HG02938 (cell line): ENCODE results near the gene SLC43A3.
"Not testable (repeated sequence)": the region's sequence is repeated elsewhere in the genome, so short reads cannot be mapped to it uniquely, and the experiment has no call there.

ENCODE experiments used
- ATAC-seq: cut with Tn5 transposase; IDR thresholded peaks from one replicate; pipeline ENCODE4 v1.9.1; 2021; ENCODE audit warnings: mild to moderate bottlenecking, moderate library complexity; ENCODE audit not compliant: unreplicated experiment

Gene SLC43A3

GRCh38 chr11:57407941-57408475, 18.9 kb downstream of the SLC43A3 start:
- ATAC-seq: no peak

- no peak for ATAC-seq
These were observed 19.7 kb downstream of the SLC43A3 start for GRCh38 chr11:57407010-57407920.

DNA sequence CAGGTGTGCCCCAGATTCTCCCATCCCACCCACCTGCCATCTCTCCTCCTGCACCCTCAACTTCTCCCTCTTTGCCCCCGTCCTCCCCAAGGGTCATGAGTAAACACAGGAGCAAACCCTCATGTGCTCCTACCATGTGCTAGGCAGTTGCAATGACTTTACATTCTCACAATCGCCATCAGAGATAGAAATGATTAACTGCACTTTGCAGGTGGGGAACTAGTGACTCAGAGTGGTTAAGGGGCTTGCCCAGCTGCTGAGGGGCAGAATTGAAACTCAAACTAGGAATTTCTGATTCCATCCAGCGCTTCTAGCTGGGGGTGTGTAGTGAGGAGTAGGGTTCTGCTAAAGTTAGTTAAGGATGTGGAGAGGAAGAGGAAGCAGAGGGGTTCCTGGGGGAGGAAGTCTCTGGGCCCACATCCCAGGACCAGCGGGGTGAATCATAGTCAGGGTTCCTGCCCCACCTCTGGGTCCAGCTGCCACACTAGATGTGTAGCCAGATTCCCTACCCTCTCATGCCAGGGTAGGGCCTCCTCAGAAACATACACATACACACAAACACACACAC, 20.5 kb downstream of the SLC43A3 start:
- peak; percentile 88 for ATAC-seq

DNA sequence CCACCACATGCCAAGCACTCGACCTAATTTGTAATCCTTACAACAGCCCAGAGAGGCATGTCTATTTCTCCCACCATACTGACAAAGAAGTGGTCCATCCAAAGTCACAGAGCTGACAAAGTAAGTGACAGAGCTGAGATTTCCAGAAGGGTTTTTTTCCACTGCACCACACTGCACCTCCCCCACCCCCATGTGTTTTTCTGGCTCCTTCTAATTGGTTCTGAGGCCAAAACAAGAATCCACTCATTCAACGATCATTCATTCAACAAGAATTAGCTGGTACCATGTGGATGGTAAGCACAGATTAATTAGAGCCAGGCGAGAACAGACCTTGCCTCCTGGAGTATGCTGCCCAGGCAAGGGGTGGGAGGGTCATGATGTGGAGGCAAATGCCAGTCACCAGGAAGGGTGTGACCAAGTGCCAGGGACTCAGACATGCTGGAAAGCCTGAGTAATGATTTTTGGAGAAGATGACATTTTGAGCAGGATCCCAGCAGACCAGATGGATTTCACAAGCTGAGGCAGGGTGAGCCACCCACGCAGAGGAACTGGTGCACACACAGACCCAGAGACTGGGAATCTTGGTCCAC, 21.6 kb downstream of the SLC43A3 start:
- no peak for ATAC-seq

DNA sequence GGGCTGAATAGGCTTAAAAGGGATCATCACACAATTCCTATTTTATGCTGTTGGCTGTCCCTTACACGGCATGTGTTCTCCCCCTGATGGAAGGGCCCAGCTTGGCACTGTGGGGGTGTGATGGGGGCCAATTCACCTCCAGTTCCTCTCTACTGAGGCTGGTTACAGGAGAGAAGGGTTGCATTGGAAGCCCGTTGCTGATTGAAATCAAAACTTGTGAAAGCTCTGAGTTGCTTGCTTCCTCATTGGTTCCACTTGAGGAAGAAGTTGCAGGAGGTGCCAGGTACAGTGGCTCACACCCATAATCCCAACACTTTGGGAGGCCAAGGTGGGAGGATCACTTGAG, 23.1 kb downstream of the SLC43A3 start:
- no peak for ATAC-seq

- not testable (repeated sequence) for ATAC-seq
These were observed 23.7 kb downstream of the SLC43A3 start for GRCh38 chr11:57403003-57403801.

- no peak for ATAC-seq
These were observed 24.5 kb downstream of the SLC43A3 start for GRCh38 chr11:57402188-57403002.

DNA sequence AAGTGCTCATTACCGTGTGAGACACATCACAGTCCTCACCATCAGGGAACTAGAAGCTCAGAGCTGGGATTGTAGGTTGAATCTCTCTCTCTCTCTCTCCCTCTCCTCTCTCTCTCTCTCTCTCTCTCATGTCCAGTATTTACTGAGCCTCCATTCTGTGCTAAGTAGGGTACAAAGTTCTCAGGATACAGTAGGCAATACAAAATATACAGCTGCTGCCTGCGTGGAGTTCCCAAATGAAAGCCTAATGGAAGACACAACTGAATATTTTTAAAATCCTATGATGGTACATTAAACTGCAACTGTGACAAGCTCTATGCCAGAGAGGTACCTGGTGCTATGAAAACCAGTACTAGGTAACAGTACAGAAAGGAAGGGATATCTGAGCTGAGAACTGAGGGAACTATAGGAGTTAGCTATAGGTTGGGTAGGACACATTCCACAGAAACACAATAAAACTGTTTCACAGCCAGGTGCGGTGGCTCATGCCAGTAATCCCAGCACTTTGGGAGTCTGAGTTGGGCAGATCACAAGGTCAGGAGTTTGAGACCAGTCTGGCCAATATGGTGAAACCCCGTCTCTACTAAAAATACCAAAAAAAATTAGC, 26.8 kb downstream of the SLC43A3 start:
- no peak for ATAC-seq

DNA sequence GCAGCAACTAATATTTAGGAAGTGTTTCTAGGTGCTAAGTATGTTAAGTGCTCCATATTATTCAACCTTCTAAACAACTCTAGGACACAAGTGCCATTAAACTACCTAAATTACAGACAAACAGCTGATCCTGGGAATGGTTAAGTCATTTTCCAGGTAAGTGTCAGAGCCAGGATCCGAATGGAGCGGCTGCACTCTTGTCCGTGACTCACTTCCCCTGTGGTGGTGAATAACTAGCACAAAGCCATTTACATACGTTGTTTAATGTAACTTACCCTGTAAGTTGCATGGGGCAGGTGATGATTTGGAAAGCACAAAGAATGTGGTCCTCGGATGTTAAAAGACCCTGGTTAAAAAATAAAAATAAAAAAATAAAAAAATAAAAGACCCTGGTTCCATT, 27.7 kb downstream of the SLC43A3 start:
- no peak for ATAC-seq

DNA sequence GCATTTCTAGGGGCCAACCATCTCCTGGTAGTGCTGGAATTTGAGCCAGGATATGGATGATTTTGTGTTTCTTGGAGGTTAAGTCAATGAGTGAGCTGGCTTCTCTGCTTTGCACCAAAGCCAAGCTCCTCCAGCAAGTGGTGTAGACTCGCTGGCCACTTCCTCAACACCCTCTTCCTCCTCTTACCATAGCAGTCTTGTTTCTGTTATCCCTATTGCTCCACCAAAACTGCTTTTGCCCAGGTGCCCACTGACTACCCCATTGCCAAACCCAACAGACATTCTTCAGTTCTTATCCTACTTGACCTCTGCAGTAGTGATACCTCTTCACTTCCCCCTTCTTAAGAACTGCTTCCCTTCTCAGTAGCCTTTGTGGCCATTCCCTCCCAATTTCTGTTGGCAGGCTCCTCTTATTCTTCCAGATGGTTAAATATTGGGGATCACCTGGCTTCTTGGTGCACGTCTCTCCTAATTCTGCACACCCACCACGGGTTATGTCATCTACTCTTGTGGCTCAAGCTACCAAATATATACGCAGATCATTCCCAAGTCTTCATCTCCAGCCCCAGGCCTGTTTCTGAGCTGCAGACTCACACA, 29.4 kb downstream of the SLC43A3 start:
- ATAC-seq: no peak

- no peak for ATAC-seq
These were observed 30.2 kb downstream of the SLC43A3 start for GRCh38 chr11:57396744-57397143.

- no peak for ATAC-seq
These were observed 30.9 kb downstream of the SLC43A3 start for GRCh38 chr11:57395905-57396623.

- no peak for ATAC-seq
These were observed 32.5 kb downstream of the SLC43A3 start for GRCh38 chr11:57394203-57394965.

- no peak for ATAC-seq
These were observed 34.2 kb downstream of the SLC43A3 start for GRCh38 chr11:57392763-57393105.

- ATAC-seq: no peak
These were observed 34.7 kb downstream of the SLC43A3 start for GRCh38 chr11:57392066-57392762.

DNA sequence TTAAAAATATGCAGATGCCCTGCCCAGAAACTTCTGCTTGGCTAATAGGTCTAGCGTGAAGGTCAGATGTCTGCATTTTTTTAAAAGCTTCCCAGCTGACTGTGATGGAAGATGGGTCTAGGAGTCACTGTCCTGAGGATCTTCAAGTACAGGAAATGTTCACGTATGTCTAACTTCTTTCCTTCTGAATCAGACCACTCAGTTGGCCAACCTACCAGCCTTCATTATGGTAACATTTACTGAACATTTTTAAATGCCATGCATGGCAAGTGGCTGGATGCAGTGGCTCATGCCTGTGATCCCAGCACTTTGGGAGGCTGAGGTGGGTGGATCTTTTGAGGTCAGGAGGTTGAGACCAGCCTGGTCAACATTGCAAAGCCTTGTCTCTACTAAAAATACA, 35.4 kb downstream of the SLC43A3 start:
- ATAC-seq: no peak

- no peak for ATAC-seq
These were observed 35.8 kb downstream of the SLC43A3 start for GRCh38 chr11:57391111-57391510.

DNA sequence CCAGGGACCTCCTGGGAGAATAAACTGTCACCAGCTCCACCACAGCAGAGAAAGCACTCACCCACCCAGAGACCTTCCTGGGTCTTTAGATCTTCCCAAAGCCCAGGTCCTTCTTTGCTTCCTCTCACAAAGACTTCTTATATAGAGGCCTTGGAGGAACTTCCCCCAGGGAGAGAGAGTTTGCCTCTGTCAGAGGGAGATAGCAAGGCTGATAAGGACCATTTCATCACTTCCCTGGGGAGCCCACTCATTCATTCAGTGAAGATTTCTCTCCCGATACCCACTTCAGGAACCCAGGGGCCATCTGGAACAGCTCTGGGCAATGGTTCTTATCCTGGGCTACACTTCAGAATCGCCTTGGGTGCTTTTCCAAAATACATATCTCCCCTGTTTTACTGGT, 36.4 kb downstream of the SLC43A3 start, which contains the start of gene PRG2:
TSS of gene PRG2 (minus strand) at position 116 of the 400 bp plus-strand sequence. CDS start 706 bp downstream, outside the sequence.
- no peak for ATAC-seq
